Measurements from ENCODE around the gene NTM. TPM values are rescaled to one million over a fixed set of nuclear protein-coding genes. Genes with fewer than 3 reads are reported as not detected.

NTM gene
- total RNA-seq, 2 donors from 2014 or later = not detected

DNA sequence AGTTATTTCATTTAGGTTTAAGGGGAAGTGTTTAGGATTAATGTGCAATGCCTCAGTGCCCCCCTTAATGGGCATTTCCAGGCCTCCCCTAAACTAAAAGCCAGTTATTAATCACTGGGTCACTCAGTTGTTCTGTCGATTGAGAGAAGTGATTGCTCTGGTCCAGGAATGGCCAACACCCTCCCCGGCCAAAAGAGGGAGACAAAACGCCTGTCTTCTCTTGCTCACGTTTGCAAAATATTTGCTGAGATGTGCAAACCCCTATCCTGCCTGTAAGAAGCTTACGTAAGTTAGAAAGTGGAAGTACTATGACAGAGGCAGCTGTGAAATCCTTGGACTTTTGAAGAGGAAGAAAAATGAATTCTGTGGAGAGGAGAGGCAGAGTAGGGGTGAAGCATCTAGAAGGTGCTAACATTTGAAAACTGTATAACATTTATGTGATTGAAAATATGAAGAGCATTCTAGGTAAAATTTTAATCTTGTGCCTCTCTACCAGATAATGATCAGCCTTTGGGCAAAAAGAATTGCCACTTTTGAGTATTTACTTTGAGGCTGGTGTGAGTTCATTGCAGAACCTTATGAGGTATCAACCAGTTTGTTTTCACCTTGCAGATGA is 37.7 kb downstream of the NTM start:
- DNase-seq (ENCODE audit: low spot score) (no peak), ATAC-seq (ENCODE audit: insufficient number of reproducible peaks, low FRiP score, low read depth) (no peak)
- no peak for TF ChIP-seq CTCF (IDR thresholded peaks at IDR 0.05)
- Histone ChIP-seq H3K27ac (no peak overlapping the region), H3K27me3 (replicated peaks; ENCODE audit: insufficient read depth) (no peaks in the 10 kb centered on the region), H3K36me3 (no peaks in the 10 kb centered on the region), H3K9me3 (no peaks in the 10 kb centered on the region), H3K4me1 (ENCODE audit: control insufficient read depth in 1 of 2, low read depth in 2 of 2) (no peaks in the 10 kb centered on the region), H3K4me3 (no peak overlapping the region)

- H3K27me3 ChIP-seq (replicated peaks; ENCODE audit: insufficient read depth) = no peaks in the 10 kb centered on the region
- H3K36me3 ChIP-seq = no peaks in the 10 kb centered on the region
- DNase-seq (ENCODE audit: low spot score) (no peak), ATAC-seq (ENCODE audit: insufficient number of reproducible peaks, low FRiP score, low read depth) (no peak)
- no peaks in the 10 kb centered on the region for H3K9me3 ChIP-seq
- no peak overlapping the region for H3K27ac ChIP-seq
- no peak for TF ChIP-seq CTCF (IDR thresholded peaks at IDR 0.05)
- no peak overlapping the region for H3K4me3 ChIP-seq
- no peaks in the 10 kb centered on the region for H3K4me1 ChIP-seq (ENCODE audit: control insufficient read depth in 1 of 2, low read depth in 2 of 2)
These were observed 38.9 kb downstream of the NTM start for GRCh38 chr11:131409345-131409744.

- Histone ChIP-seq H3K9me3 (no peaks in the 10 kb centered on the region), H3K36me3 (no peaks in the 10 kb centered on the region), H3K4me1 (ENCODE audit: control insufficient read depth in 1 of 2, low read depth in 2 of 2) (no peaks in the 10 kb centered on the region), H3K27me3 (replicated peaks; ENCODE audit: insufficient read depth) (no peaks in the 10 kb centered on the region), H3K4me3 (no peak overlapping the region), H3K27ac (no peak overlapping the region)
- no peak for TF ChIP-seq CTCF (IDR thresholded peaks at IDR 0.05)
- DNase-seq (ENCODE audit: low spot score) = no peak
- no peak for ATAC-seq (ENCODE audit: insufficient number of reproducible peaks, low FRiP score, low read depth)
These were observed 41.2 kb downstream of the NTM start for GRCh38 chr11:131411636-131412035.

GRCh38 chr11:131412061-131412460 is 41.6 kb downstream of the NTM start:
- TF ChIP-seq CTCF (IDR thresholded peaks at IDR 0.05) = no peak
- no peaks in the 10 kb centered on the region for H3K4me1 ChIP-seq (ENCODE audit: control insufficient read depth in 1 of 2, low read depth in 2 of 2)
- H3K9me3 ChIP-seq = no peaks in the 10 kb centered on the region
- H3K4me3 ChIP-seq = no peak overlapping the region
- H3K27me3 ChIP-seq (replicated peaks; ENCODE audit: insufficient read depth) = no peaks in the 10 kb centered on the region
- no peak overlapping the region for H3K27ac ChIP-seq
- ATAC-seq (ENCODE audit: insufficient number of reproducible peaks, low FRiP score, low read depth) (no peak), DNase-seq (ENCODE audit: low spot score) (no peak)
- no peaks in the 10 kb centered on the region for H3K36me3 ChIP-seq

- TF ChIP-seq CTCF (IDR thresholded peaks at IDR 0.05) = no peak
- Histone ChIP-seq H3K4me1 (ENCODE audit: control insufficient read depth in 1 of 2, low read depth in 2 of 2) (no peaks in the 10 kb centered on the region), H3K4me3 (no peak overlapping the region), H3K27ac (no peak overlapping the region), H3K9me3 (no peaks in the 10 kb centered on the region), H3K36me3 (no peaks in the 10 kb centered on the region), H3K27me3 (replicated peaks; ENCODE audit: insufficient read depth) (no peaks in the 10 kb centered on the region)
- ATAC-seq (ENCODE audit: insufficient number of reproducible peaks, low FRiP score, low read depth) (no peak), DNase-seq (ENCODE audit: low spot score) (no peak)
These were observed 42.8 kb downstream of the NTM start for GRCh38 chr11:131413217-131413616.
